HG03159 (cell line): ENCODE measurements around the gene YLPM1.

Experiments
- ATAC-seq: cut with Tn5 transposase; IDR thresholded peaks from one replicate; pipeline ENCODE4 v1.9.1; 2021; ENCODE audit warnings: mild to moderate bottlenecking, moderate library complexity; ENCODE audit not compliant: unreplicated experiment

YLPM1 gene

DNA sequence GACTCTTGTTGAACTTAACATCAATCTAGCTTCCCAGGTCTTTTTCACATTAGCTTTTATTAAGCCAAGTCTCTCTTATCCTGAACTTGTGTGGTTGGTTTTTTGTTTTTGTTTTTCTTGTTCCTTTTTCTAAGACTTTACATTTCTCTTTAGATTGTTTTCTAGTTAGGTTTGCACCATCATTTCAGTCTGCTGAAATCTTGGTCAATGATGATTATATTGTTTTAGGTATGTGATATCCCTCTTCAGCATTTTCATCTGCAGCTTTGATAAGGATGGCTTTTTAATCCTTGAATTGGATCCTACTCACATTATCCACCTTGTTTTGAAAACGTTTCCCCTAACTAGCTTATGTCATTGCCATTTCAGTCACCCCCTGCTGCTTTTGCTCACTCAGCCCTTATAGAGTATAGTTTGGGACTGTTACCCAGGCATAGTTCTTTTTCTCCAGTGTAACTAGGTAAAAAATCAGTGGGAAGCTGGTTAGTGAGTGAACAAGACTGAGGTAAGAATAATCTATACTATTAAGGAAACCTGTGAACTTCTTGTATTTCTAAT is 22.0 kb downstream of the YLPM1 start:
- no peak for ATAC-seq

DNA sequence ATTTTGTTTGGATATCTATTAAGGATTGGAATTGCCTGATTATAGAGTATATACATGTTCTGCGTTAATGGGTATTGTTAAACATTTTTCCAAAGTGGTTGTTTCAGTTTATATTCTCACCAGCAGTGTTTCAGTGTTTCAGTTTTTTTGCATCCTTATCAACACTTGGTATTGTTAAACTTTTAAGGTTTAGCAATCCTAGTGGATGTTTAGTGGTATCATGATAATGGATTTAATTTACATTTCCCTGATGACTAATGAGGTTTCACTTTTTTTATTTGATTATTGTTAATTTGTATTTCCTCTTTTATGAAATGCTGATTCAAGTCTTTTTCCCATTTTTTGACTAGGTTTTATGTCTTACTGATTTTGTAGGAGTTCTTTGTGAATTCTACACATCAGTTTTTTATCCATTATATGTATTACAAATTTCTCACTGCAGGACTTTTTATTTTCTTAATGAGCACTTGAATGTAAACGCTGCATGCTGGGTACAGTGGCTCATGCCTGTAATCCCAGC is 23.7 kb downstream of the YLPM1 start:
- ATAC-seq = no peak

DNA sequence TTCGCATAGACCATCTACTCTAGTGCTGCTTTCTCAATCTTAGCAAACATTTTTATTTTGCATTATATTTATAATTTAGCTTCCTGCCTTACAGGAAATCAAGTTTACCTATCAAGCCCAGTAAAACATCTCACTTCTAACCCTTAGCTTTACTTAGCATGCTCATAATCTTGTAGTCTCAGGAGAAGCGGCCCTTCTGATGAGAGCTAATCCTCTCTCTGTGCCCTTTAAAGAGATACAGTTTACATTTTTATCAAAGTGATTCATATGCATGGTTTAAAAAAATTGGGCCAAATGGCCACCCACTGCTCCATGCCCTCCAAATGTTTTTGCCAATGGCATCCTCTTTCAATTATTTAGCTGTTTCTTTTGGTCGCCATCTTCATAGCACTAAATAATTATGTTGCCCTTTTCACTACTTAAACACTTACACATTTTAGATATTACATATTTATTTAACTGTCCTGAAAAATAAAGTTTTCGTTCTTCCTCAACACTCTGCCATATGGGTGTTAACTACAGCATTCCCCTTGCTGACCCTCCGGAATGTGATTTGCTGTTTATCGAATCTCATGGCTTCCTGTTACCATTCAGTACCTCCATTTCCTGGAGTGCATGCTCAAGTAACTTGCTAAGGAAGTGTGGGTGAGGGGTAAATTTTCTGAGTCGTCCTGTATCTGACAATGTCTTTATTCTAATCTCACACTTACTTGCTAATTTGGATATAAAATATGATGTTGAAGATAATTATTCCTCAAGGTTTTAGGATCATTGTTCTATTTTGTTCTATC is 29.3 kb downstream of the YLPM1 start:
- ATAC-seq = no peak

DNA sequence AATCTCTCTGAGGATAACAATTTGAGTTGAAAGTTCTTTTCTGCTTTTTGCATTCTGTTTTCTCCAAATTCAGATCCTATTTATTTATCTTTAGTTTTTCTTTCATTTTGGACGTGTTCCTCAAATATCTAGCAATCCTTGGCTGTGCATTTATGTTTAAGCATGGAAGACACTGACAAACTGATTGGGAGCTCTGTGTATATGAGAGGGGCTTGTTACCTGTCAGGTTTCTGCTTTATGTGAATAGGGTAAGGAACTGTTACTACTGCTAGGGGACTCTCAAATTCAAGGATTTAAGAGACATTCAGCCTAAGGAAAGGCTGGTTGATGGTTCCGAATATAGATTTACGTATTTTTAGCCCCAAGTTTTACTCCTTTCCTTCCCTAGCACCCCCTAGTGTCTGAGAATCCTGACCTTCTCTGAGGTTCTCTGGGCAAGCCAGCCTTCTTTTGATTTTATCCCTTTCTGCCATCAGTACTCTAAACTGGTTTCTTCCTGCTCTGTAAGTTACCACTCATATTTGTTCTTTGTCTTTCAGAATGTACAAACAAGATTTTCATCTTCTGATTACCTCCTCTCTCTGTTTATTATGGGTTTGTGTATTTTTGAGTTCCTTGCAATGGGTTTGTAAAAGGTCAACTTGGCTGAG is 30.5 kb downstream of the YLPM1 start:
- no peak for ATAC-seq

DNA sequence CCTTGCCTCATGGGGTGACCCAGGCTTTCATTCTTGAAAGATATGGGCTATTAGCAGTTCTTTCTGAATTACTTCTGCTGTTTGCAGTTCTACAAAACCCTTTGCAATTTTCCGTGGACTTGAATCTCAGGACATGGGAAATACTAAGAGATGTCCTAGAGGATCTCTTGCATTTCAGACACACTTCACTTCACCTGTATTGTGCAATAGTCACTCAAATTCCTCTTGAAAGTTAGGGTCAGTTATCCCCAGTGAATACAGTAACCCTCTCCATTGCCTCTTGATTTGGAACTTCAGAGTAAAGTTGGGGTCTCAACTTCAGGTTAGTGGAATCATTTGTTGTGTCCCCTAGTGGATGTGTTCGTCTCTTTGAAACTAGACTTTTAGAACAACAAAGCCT is 31.8 kb downstream of the YLPM1 start:
- no peak for ATAC-seq

DNA sequence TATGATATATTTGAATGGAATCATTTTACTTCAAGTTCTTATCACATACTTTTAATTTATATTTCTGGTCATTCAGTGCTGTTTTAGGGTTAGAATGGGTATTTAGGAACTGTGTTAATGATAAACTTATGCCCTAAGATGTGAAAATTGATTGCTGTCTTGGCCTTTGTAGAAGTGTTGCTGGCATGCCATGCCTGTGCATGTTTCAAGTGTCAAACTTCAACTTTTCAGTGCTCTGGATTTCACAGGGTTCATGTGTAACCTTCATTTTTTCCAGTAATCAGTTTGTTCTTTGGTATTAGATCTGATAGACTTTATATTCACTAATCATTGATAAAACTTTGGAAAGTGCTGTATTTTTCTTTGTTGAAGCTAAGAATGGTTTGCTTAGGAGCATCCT is 36.6 kb downstream of the YLPM1 start:
- no peak for ATAC-seq

DNA sequence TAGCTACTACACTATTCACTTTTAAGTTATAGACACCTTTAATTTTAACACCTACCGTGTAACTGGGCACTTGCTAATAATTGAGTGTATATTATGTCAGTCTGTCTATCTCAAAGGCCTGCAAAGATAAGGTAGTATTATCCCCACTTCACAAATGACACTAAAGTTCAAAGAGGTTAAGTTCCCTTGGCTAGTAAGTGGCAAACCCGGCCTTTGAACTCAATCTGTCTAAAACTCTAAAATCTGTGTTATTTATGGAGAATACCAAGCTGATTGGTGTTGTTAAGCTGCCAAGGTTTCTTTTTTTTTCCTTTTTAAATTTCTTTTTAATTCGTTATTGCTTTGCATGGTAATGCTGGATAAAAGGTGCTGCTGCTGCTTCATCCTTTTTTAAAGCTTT is 37.7 kb downstream of the YLPM1 start:
- ATAC-seq = no peak

DNA sequence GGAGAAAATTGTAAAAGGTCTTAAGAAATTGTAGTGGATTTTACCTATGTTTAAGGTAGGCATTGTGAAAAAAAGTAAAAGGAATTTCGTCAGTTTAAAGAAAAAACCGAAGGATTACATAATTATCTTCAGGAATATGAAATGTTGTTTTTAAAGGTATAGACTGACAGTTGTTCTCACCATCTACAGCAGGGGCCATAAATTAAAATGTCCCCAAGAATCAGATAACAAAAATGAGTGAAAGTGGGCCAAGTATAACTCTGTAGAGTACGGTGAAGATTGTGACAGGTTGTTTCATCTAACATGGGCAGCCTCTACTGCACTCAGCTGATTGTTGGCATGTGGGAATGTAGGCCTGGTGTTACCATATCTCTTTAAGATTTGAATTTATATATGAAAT is 38.3 kb downstream of the YLPM1 start:
- ATAC-seq = no peak

DNA sequence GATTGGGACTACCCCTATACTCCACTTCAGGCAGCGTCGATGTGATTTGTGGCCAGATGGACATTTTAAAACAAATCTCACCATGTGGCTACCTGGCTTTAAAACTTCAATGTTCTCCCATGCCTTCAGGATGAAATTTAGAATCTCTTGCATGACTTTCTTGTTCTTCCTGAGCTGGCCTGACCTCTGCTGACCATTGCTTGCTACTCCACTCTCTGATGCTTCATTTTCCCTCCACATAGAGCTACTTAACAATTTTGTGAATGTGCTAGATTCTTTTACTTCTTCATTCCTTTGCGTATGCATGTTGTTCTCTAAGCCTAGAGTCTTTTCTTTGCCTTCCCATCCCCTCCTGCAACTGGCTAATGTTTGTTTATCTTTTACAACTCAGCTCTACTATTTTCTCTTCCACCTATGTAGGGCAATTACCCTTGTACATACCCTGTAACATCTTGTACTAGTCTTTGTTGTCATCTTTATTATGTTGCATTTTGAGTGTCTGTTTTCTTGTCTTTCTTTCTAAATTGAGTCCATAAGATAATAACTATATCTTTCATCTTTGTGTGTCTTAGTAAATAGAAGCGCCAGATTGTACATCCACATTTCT is 41.2 kb downstream of the YLPM1 start:
- ATAC-seq = no peak

DNA sequence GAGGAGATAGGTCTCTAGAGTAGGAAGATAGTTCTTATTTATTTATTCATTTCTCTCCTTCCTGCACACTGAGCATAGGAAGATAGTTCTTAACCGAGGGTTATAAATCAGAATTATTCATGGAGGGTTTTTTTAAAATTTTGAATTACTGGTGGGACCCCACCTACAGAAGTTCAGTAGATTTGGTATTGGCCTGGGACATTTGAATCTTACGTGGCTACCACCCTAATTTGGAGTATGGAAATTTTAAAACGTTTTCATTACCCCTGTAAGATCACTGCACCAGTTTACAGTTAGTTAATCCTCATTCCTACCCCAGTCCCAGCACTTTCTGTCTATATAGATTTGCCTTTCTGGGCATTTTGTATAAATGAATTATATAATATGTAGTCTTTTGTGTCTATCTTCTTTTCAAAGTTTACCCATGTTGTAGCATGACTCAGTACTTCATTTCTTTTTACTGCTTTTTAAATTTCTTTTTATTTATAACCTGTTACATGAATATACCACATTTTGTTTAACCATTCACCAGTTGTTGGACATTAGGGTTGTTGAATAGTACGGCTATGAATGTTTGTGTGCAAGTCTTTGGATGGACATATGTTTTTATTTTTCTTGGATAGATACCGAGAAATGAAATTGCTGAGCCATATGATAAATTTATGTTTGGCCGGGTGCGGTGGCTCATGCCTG is 44.9 kb downstream of the YLPM1 start:
- ATAC-seq = no peak

DNA sequence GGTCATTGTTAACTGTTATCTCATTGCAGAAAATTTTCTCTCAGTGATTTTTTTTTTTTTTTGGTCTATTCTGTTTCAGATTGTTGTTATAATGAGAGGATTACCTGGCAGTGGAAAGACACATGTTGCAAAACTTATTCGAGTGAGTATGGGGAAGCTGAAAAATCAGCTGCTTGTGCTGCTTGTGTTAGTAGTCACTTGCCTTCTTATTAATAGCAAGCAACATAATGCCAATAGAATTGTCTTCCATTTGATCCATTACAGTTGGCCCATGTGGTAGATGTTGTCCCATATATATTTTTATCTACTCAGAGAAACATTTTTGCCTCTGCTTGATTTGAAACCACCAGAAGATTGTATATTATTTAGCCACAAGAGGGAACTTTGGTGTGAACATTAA is 53.0 kb downstream of the YLPM1 start:
- ATAC-seq = no peak

DNA sequence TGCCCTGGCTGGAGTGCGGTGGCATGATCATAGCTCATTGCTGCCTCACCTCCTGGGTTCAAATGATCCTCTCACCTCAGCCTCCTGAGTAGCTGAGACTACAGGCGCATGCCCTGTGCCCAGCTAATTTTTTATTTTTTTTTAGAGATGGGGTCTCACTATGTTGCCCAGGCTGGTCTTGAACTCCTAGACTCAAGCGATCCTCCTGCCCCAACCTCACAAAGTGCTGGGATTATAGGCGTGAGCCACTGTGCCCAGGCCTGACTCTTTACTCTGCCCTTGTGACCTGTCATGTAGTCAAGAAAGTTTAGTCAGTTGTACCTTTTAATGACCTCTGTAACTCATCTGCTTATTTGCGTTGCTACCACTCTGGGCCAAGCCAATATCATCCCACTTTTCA is 57.2 kb downstream of the YLPM1 start:
- ATAC-seq = no peak

DNA sequence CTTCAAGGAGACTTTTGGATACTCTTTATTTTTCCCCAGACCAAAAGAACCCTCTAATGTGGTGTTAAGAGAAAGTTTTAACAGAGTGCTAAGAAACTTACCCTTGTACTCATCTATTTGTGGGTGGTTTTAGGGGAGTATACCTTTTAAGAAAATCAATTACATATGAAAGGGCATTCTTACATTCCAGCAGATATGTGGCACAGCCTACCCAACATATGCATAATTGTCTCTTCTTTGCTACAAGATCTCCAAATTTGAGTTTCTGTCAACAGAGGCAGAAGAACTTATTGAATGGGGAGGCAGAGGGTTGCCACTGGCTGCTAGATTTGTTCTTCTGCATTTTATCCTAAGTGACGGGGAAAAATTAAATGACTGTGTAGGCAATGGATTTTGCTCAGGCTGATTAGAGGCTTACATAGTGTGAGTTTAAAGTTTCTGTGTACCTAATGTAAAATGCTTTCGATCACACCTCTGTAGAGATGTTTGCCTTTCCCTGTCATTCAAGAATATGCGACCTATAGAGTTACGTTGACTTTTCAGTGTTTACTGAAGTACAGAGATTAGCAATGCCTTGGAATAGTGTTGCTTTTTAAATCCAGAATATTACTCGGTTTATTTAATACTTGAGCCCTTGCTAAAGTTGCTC is 58.3 kb downstream of the YLPM1 start:
- no peak for ATAC-seq

DNA sequence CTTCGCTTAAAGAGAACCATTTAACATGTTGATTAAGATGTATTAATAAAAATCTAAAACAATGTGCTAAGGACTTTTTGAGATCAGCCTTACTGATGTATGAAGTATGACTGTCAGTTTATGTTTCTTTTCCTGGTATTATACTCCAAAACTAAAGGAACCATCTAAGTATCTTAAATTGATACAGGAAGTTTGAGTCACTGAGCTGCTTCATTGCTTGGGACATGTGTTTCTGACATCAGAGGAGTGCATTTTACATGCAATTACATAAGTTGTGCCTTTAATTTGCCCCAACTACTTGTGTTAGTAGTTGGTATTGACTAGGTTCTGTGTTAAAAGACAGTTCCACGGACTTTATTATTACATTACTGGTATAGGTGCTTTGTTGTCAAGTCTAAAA is 61.9 kb downstream of the YLPM1 start:
- ATAC-seq = no peak

DNA sequence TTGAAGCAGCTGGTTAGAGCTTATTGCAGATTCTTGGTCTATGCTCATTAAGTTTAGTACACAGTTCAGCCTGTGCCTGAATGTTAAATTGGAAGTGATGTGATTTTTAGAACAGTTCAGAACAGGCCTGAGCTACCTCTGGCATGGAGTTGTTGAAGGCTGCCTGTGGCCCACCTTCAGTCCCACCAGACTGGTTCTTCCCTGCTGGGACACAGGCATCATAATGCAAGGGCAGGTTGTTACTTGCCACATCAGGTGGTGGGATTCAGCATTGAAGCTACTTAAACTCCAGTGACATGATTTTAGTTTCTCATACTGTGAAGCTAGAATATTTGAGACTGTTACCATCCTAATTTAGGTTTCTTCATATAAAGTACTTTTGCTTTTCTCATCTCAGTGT is 63.5 kb downstream of the YLPM1 start:
- no peak for ATAC-seq

DNA sequence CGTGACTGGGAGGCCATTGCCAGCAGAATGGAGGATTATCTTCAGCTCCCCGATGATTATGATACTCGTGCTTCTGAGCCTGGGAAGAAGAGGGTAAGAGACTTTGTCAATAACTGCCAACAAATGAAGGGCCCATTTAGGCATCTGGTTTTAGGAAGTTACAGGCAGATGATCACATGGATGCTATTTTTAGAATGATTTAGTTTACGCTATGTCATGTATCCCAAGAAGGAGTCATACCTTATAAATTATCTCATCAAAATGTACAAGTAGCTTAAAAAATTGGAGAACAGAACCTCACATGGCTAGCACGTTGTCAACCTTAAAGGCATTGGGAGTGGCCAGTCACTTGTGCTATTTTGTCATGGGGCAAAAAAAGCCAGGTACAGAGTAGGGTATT is 66.1 kb downstream of the YLPM1 start:
- no peak for ATAC-seq

DNA sequence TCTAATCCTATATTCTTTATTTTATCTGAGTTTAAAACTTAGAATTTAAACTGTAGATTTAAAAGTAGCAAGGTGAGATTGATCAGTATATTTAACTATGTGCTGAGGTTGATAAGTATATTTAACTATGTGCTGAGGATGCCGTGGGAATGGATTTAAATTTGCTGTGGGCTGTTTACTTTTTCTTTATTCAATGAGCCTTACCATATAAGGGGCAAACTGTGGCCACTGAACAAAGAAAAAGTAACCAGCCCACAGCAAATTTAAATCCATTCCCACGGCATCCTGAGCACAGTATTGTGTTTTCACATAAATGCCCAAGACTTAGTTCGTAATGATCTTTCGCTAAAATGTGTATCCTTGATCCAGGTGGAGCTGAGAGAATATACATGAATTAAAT is 69.7 kb downstream of the YLPM1 start:
- ATAC-seq = no peak

DNA sequence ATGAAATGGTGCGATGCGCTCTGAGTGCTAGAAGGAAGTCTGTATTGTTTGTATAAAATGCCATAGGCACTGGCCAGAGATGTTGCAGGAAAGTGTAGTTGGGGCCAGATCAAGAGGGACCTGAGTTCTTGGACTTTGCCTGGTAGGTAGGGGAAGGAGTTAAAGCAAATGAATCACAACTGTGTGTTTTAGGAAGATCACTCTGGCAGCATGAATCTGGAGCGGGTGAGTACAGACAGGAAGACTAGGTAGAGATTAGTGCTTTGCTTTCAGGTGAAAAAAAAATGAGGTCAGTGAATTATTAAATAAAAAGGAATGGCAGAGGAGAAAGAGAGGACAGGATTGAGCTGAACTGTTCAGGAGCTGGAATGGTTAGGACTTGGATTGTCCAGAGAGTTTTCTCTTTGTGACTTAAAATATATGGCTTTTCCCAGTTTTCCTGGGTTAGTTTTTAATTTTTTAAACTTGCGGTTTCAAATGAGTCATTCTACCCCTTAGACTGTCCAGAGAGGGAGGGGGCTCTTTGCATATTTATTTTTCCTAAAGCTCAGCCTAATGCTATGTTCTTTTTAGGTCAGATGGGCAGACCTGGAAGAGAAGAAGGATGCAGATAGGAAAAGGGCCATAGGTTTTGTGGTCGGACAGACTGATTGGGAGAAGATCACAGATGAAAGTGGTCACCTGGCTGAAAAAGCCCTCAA is 71.7 kb downstream of the YLPM1 start:
- ATAC-seq = no peak

DNA sequence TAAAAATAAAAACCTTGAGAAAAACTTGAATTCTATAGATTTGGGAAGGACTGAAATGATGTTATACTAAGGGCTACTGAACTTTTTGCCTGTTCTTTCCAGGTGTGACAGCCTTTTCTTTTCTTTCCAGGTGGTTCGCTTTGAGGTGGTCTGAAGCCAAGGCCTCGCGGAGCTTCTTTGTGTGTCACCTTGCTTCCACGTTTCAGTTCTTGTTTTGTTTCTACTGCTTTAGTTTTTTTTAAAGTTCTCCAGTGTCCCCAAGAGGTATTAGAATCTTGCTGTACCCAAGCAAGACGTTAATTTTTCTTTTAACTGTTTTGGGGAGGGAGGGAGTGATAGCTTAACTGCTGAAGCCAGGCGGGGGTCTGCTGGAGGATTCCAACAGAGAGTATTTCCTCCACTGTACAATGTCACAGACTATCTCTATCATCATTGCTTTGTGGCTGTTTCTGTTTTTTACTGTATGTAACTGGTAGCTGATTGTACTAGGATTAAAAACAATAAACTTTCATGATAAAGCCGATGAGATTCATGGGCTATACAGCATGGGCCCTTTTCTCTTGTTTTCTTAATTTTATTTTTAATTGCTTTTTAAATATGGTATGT is 72.6 kb downstream of the YLPM1 start:
- no peak for ATAC-seq
